SK-N-SH (cell line): ENCODE results near the gene LRTM2. TPM values are rescaled to one million over a fixed set of nuclear protein-coding genes. Genes with fewer than 3 reads are reported as not detected.
A peak's percentile ranks its signal among the peaks of the same experiment; 100 is the strongest.

Experiments
- CTCF ChIA-PET: fragments of 300-600, 350-600 bp; formaldehyde crosslinking; extraction: SDS; loops from one replicate; lab custom pipeline; 2021; lab: Yijun Ruan, JAX
- POLR2A ChIA-PET: fragments of 350-600 bp; sonication (Branson Sonifier 250); formaldehyde crosslinking; extraction: SDS; loops from one replicate; lab custom pipeline; 2020; ENCODE audit warnings: antibody characterized with exemption, inconsistent platforms; lab: Yijun Ruan, JAX
- DNase-seq: peaks from one replicate; pipeline ENCODE4 v3.0.0; 2012
- H2AFZ ChIP-seq: fragments of 200-600 bp; sonication (generic); 2 replicates; pipeline ENCODE4 v1.8.1; 2016; ENCODE audit warnings: antibody characterized with exemption, mild to moderate bottlenecking, low read depth
- H3F3A ChIP-seq: fragments of 200-600 bp; sonication (generic); replicated peaks from 2 replicates; pipeline ENCODE3; 2016; ENCODE audit warnings: antibody characterized with exemption, mild to moderate bottlenecking; ENCODE audit not compliant: insufficient read depth
- H3K27ac ChIP-seq, 2 experiments: fragments of 200-500 bp in 1 of 2; fragments of 200-600 bp in 1 of 2; sonication (Bioruptor generic) in 1 of 2; sonication (generic), shearing (Covaris generic) in 1 of 2; 2 replicates each; pipeline versions ENCODE4 v1.5.1 to v1.6.1; 2014 to 2016; ENCODE audit warnings: low read depth in 2 of 2, inconsistent platforms in 1 of 2, low read length in 1 of 2, mild to moderate bottlenecking in 1 of 2, mixed read lengths in 1 of 2
- H3K27me3 ChIP-seq: fragments of 200-600 bp; sonication (generic), shearing (Covaris generic); 2 replicates; pipeline ENCODE4 v1.6.1; 2016; ENCODE audit warnings: mixed run types; ENCODE audit not compliant: insufficient read depth
- H3K36me3 ChIP-seq, 2 experiments: fragments of 200-500 bp in 1 of 2; fragments of 200-600 bp in 1 of 2; sonication (Bioruptor generic) in 1 of 2; sonication (generic) in 1 of 2; replicated peaks in 1 of 2; 2 replicates each; pipeline versions ENCODE3 to v1.5.1; 2014 to 2016; ENCODE audit warnings: low read length in 1 of 2, mild to moderate bottlenecking in 1 of 2; ENCODE audit not compliant: insufficient read depth in 2 of 2, control insufficient read depth in 1 of 2
- H3K4me1 ChIP-seq, 2 experiments: fragments of 200-500 bp in 1 of 2; fragments of 200-600 bp in 1 of 2; sonication (Bioruptor generic) in 1 of 2; sonication (generic), shearing (Covaris generic) in 1 of 2; 2 replicates each; pipeline versions ENCODE4 v1.5.1 to v1.6.1; 2014 to 2016; ENCODE audit warnings: low read depth in 1 of 2, low read length in 1 of 2, mixed run types in 1 of 2; ENCODE audit not compliant: insufficient read depth in 2 of 2, control insufficient read depth in 1 of 2
- H3K4me2 ChIP-seq: fragments of 200-600 bp; sonication (generic), shearing (Covaris generic); 2 replicates; pipeline ENCODE4 v1.6.1; 2017; ENCODE audit warnings: mixed run types
- H3K4me3 ChIP-seq, 2 experiments: fragments of 200-500 bp in 1 of 2; fragments of 200-600 bp in 1 of 2; sonication (Bioruptor generic) in 1 of 2; sonication (generic), shearing (Covaris generic) in 1 of 2; 2 replicates each; pipeline versions ENCODE4 v1.5.1 to v1.8.1; 2014 to 2016; ENCODE audit warnings: low read depth in 2 of 2, inconsistent platforms in 1 of 2, low read length in 1 of 2, mild to moderate bottlenecking in 1 of 2, mixed read lengths in 1 of 2, moderate library complexity in 1 of 2
- H3K79me2 ChIP-seq: fragments of 200-600 bp; sonication (generic); 2 replicates; pipeline ENCODE4 v1.8.1; 2017; ENCODE audit warnings: mild to moderate bottlenecking; ENCODE audit not compliant: insufficient read depth
- H3K9ac ChIP-seq: fragments of 200-600 bp; sonication (generic); 2 replicates; pipeline ENCODE4 v1.6.1; 2017; ENCODE audit warnings: mixed run types
- H3K9me2 ChIP-seq: fragments of 200-600 bp; sonication (generic); 2 replicates; pipeline ENCODE4 v1.6.1; 2017; ENCODE audit warnings: mixed run types
- H3K9me3 ChIP-seq: fragments of 200-600 bp; sonication (generic); 2 replicates; pipeline ENCODE4 v1.6.1; 2017; ENCODE audit warnings: mixed run types, mild to moderate bottlenecking, moderate library complexity
- H4K20me1 ChIP-seq: fragments of 200-600 bp; sonication (generic); 2 replicates; pipeline ENCODE4 v1.6.1; 2017; ENCODE audit warnings: mild to moderate bottlenecking, mixed run types; ENCODE audit not compliant: insufficient read depth
- EP300 ChIP-seq, 2 experiments: IDR thresholded peaks; 2 replicates each; pipeline versions ENCODE4 v1.4.0 to v1.6.1; 2012; ENCODE audit warnings: borderline replicate concordance in 1 of 2, low read depth in 1 of 2, low read length in 1 of 2
- MXI1 ChIP-seq: IDR thresholded peaks from 2 replicates; pipeline ENCODE4 v1.6.1; 2012; ENCODE audit warnings: mild to moderate bottlenecking, low read depth, low read length, improper control_type of control experiment
- TCF12 ChIP-seq: IDR thresholded peaks from 2 replicates; pipeline ENCODE4 v1.4.0; 2012
- YY1 ChIP-seq: IDR thresholded peaks from 2 replicates; pipeline ENCODE4 v1.4.0; 2012; ENCODE audit warnings: low read depth, mild to moderate bottlenecking
- WGBS: methylation state at CpG from one replicate; pipeline ENCODE4 v1.1.6; 2017; ENCODE audit warnings: low lambda C conversion rate; 5-methylcytosine and 5-hydroxymethylcytosine counted together
- polyA plus RNA-seq, 3 experiments: library from polyadenylated mRNA; depleted of rRNA; stranded (reverse); fragments of >200 nt; gene quantifications; 2 replicates each; pipeline ENCODE4 v1.2.3, GENCODE V29; 2012
- TF ChIP-seq, protein P1 (sequence below): IDR thresholded peaks from 2 replicates; pipeline ENCODE4; 2012

The LRTM2 gene
- not detected in 2 replicates for polyA plus RNA-seq (2012; rRNA removed)
- not detected in 2 replicates for polyA plus RNA-seq (2012; cell fraction: cytosol; rRNA removed)
- polyA plus RNA-seq (2012; cell fraction: nucleus; rRNA removed): 0.07 TPM in 1 of 2 replicates, not detected in the other

DNA sequence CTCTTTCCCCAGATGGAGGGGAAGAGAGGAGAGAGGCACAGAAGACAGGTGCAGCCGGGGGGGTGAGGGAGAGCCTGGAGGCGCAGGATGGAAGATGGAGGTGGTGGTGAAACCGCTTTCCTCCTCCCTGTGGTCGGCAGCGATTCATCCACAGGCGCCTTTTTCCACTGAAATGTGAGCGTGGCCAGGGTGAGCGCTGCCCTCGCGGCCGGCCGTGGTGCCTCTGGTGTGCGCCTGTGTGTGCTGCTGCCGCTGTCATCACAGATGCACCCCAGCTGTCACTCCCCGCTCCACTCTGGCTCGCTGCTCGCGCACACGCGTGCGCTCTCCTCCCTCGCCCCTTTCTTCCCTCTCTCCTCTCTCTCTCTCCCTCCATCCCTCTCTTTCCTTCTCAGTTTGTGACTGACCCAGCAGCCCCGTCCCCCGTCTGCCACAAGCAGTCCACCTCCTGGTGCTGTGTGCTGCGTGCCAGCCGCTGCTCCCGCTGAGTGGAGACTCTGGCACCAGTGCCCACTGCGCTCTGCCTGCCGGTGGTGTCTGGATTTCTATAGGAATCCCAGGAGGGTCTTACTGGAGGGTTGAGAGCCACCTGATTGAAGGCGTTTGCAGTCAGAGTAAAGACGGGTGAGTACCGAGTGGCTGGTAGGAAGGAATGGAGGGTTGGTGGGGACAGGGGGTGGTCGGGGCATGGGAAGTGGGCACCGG is at the start of gene LRTM2:
Gene LRTM2, plus strand, starts transcription at position 375 of the 705 bp plus-strand sequence. CDS start 7,584 bp downstream, outside the sequence.
- CTCF ChIA-PET: interaction anchor here (0.9 to 3.4 kb wide), 6 partner anchors 8 to 119 kb away, joined by 3 to 18 read pairs (median 4); no protein-coding TSS in a partner anchor

DNA sequence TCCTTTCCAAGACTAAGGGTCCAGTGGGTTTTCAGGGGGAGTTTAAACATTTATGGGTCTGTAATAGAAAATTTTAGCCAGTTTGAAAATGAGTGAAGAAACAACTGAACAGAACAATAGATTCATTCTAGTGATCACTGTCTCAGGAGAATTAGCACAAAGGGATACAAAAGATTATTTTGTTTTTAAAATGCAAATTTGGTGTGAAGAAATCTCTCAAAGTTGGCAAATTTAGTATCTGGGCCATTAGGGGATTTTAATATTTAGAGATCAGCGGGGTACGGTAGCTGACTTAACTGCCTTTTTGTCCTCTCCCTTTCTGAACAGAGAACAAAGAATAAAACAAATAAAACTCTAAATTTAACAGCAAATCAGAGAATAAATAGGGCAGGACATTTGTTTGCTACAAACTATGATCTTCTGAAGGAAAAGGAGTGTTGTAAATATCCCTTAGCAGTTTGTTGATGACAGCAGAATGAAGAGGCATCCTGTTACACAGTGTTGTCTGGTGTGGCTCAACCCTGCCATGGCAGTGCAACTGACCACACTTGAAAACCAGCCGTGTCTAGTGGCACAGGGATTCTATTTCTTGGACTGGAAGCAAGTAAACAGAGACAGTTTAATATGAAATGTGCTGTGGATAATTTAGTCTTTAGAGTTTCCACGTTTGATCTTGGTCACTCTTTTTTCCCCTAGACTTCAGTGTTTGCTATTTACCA is 46.3 kb upstream of the LRTM2 start:
- peaks cover 13 to 16% of the 10 kb centered on the region in 2 experiments for H3K36me3 ChIP-seq
- TF ChIP-seq TCF12 (peak; percentile 83), EP300 (IDR thresholded peaks at IDR 0.05; ENCODE audit: borderline replicate concordance in 1 of 2, low read depth in 1 of 2, low read length in 1 of 2) (no peak)
- TF ChIP-seq, protein P1, sequence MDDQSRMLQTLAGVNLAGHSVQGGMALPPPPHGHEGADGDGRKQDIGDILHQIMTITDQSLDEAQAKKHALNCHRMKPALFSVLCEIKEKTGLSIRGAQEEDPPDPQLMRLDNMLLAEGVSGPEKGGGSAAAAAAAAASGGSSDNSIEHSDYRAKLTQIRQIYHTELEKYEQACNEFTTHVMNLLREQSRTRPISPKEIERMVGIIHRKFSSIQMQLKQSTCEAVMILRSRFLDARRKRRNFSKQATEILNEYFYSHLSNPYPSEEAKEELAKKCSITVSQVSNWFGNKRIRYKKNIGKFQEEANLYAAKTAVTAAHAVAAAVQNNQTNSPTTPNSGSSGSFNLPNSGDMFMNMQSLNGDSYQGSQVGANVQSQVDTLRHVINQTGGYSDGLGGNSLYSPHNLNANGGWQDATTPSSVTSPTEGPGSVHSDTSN: peak; percentile 81
- H3K9ac ChIP-seq: no peak overlapping the region
- DNase-seq: no peak
- no peaks in the 10 kb centered on the region for H3K27me3 ChIP-seq
- no peak overlapping the region for H3K4me2 ChIP-seq
- H4K20me1 ChIP-seq: no peaks in the 10 kb centered on the region
- no peaks in the 10 kb centered on the region for H3K9me3 ChIP-seq
- no peak overlapping the region for H3K4me3 ChIP-seq
- H2AFZ ChIP-seq: no peak overlapping the region
- POLR2A ChIA-PET: no interaction called here
- no peak overlapping the region for H3K27ac ChIP-seq
- CTCF ChIA-PET: interaction anchor here (0.7 to 5.9 kb wide), 5 partner anchors 17 to 262 kb away, joined by 3 to 38 read pairs (median 4); no protein-coding TSS in a partner anchor
- WGBS: 66% methylated on average over 4 of the region's 4 CpGs
- peaks cover 41% of the 10 kb centered on the region for H3K79me2 ChIP-seq
- peaks cover 16 to 44% of the 10 kb centered on the region in 2 experiments for H3K4me1 ChIP-seq
- H3F3A ChIP-seq: peaks cover 26% of the 10 kb centered on the region
- H3K9me2 ChIP-seq: no peaks in the 10 kb centered on the region

More for the DNA sequence above, at the start of gene LRTM2:
- Histone ChIP-seq H3K36me3 (no peaks in the 10 kb centered on the region), H3K27ac (no peak within 1 kb of the TSS), H3K4me1 (peaks cover 0 to 56% of the 10 kb centered on the region in 2 experiments; a peak in 1 of 4 replicates), H2AFZ (no peak within 1 kb of the TSS), H4K20me1 (no peaks in the 10 kb centered on the region), H3K9me3 (no peaks in the 10 kb centered on the region), H3K27me3 (peaks cover 25% of the 10 kb centered on the region; the same call in 1 of the 2 replicates), H3K4me2 (no peak within 1 kb of the TSS), H3K79me2 (no peaks in the 10 kb centered on the region), H3F3A (no peaks in the 10 kb centered on the region), H3K9me2 (no peaks in the 10 kb centered on the region), H3K9ac (no peak within 1 kb of the TSS), H3K4me3 (no peak within 1 kb of the TSS)
- WGBS: 19% methylated on average over 26 of the region's 34 CpGs
- POLR2A ChIA-PET: no interaction called here
- TF ChIP-seq YY1 (no peak), MXI1 (peak; percentile 73; the same call in 1 of the 2 replicates)
- DNase-seq: peak; percentile 72
